Body of pancreas (tissue), 4 donors: ENCODE measurements around the gene C6orf62.

Source experiments
- CTCF ChIP-seq, 7 experiments: fragments of 450-650 bp in 4 of 7; fragments of 200-600 bp in 3 of 7; sonication (generic) in 3 of 7; IDR thresholded peaks; one replicate each; pipeline ENCODE4 v1.5.1; 2016 to 2019; ENCODE audit warnings: antibody characterized with exemption in 7 of 7
- POLR2A ChIP-seq, 3 donors: fragments of 450-650 bp; IDR thresholded peaks; one replicate each; pipeline ENCODE4 v1.6.1; 2016; ENCODE audit warnings: antibody characterized with exemption in 3 of 3, mild to moderate bottlenecking in 2 of 3

GRCh38 chr6:24708612-24709011, 10.3 kb downstream of the C6orf62 start:
- TF ChIP-seq CTCF (IDR thresholded peaks at IDR 0.05) = no peak
- TF ChIP-seq POLR2A (IDR thresholded peaks at IDR 0.05) = no peak
